ENCODE results near the gene VPS72. TPM values are rescaled to one million over a fixed set of nuclear protein-coding genes. Genes with fewer than 3 reads are reported as not detected.

The VPS72 gene
- total and polyA plus RNA-seq, 10 of the 15 experiments (the other 5 are each of a cell fraction or from before 2014, with no cell fraction given), result 6.7 to 77.8 (median 58.1) TPM

DNA sequence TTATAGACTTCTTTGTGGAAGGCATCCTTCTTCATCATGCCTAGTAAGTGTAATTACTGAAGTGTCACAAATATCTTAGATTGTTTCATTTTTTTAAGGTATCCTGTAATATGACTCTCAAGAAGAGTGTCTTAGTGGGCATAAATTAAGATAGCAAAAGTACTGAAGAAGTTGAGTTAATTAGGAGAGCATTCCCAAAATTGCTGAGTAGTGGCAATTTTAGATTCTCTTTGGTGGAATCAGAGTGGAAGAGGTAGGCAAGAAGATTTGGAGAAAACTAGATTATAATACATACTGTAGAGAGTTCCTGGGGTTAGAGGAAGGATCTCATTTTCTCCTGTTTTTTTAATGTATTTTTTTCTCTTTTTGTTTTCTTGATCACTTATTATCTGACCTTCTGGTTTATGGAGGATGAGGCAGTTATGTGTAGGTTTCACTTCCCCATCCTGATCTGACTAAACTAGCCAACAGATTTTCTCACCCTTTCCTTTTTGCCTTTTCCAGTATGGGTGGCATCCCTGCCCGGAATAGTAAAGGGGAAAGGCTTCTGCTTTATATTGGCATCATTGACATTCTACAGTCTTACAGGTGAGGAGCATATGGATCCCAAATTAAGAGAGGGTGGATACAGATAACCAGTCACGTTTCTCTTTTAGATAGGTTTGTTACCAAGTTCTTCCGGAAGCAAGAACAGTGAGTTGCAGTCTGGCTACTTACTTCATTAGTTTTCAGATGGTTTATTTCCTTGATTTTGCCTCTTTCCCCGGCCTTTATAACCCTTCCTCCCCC lies 47.9 kb upstream of the VPS72 start:
- peak; percentile 27 for FAIRE-seq
- ATAC-seq, result peak; percentile 84
- H4K20me1 ChIP-seq (ENCODE audit: control insufficient read depth, insufficient read depth), result no peaks in the 10 kb centered on the region
- no peak overlapping the region for H3K4me2 ChIP-seq (ENCODE audit: control insufficient read depth, insufficient read depth)
- RAD21 ChIA-PET (ENCODE audit: unreplicated experiment), result interaction anchor here (0.6 kb wide), 1 partner anchor 17 kb away, joined by 5 read pairs; the partner anchor contains the start of gene PSMD4
- BruUV-seq (replicated peaks), result no TSS peak
- H3K27me3 ChIP-seq (replicated peaks in 1 of 2; ENCODE audit: control insufficient read depth in 2 of 2, insufficient read depth in 2 of 2, low read length in 1 of 2), result no peaks in the 10 kb centered on the region
- no peak for DNase-seq (ENCODE audit: low read depth, low spot score)
- intact Hi-C loops (cut with micrococcal nuclease; ENCODE audit: unreplicated experiment) (no loop called here), in situ Hi-C loops (cut with MboI) (no loop called here)
- H3K36me3 ChIP-seq (ENCODE audit: control insufficient read depth in 2 of 2, insufficient read depth in 2 of 2, low read length in 1 of 2), result peaks cover 19 to 42% of the 10 kb centered on the region in 2 experiments
- no peak overlapping the region for H3K4me3 ChIP-seq
- no peaks in the 10 kb centered on the region for H3K9me3 ChIP-seq (replicated peaks; ENCODE audit: control insufficient read depth, insufficient read depth, low read length)
- SMC1A ChIA-PET (ENCODE audit: uncharacterized antibody, unreplicated experiment), result interaction anchor here (0.8 kb wide), 1 partner anchor 43 kb away, joined by 3 read pairs; no protein-coding TSS in a partner anchor
- CTCF ChIA-PET, result interaction anchor here (1.2 to 1.6 kb wide), 2 partner anchors 11 to 14 kb away, joined by 3 to 6 read pairs; no protein-coding TSS in a partner anchor
- POLR2A ChIA-PET, result no interaction called here
- 59% methylated on average over 4 of the region's 4 CpGs for WGBS (ENCODE audit: insufficient coverage, insufficient replicate concordance, low lambda C conversion rate, missing lambda C conversion rate)
- no peak overlapping the region for H2AFZ ChIP-seq (ENCODE audit: control insufficient read depth, low read depth, low read length)
- no peak overlapping the region for H3K9ac ChIP-seq (ENCODE audit: control insufficient read depth, insufficient read depth, low read length)
- H3K4me1 ChIP-seq (ENCODE audit: control insufficient read depth, insufficient read depth, low read length), result peaks cover 8% of the 10 kb centered on the region; the same call in 1 of the 2 replicates
- H3K79me2 ChIP-seq (ENCODE audit: control insufficient read depth, insufficient read depth, low read length), result no peaks in the 10 kb centered on the region
- no peak overlapping the region for H3K27ac ChIP-seq (ENCODE audit: control insufficient read depth, insufficient read depth)
- TF ChIP-seq JUNB (IDR thresholded peaks at IDR 0.05) (peak; percentile 75), NBN (IDR thresholded peaks at IDR 0.05) (no peak), EED (IDR thresholded peaks at IDR 0.05; ENCODE audit: low read depth) (peak; percentile 68), IRF4 (IDR thresholded peaks at IDR 0.05; ENCODE audit: low read depth, low read length) (peak; percentile 61; the same call in 1 of the 2 replicates), POU2F2 (IDR thresholded peaks at IDR 0.05; ENCODE audit: borderline replicate concordance, low read depth, low read length) (no peak), GABPA (IDR thresholded peaks at IDR 0.05; ENCODE audit: low read depth) (no peak), SP1 (IDR thresholded peaks at IDR 0.05; ENCODE audit: low read depth, low read length) (no peak), SREBF1 (IDR thresholded peaks at IDR 0.05; ENCODE audit: low read length) (no peak), DPF2 (IDR thresholded peaks at IDR 0.05) (peak; percentile 52; the same call in 1 of the 2 replicates), CREM (IDR thresholded peaks at IDR 0.05; ENCODE audit: low read depth) (0 out of 2 replicates have a peak, but pooled peaks have one; percentile 31), NR2C1 (IDR thresholded peaks at IDR 0.05) (no peak), FOXK2 (IDR thresholded peaks at IDR 0.05) (no peak), RAD51 (IDR thresholded peaks at IDR 0.05) (no peak), IKZF1 (conservative IDR thresholded peaks at IDR 0.05) (peak; percentile 54), ZNF384 (IDR thresholded peaks at IDR 0.05; ENCODE audit: borderline replicate concordance, low read depth, low read length) (no peak), SREBF2 (IDR thresholded peaks at IDR 0.05; ENCODE audit: low read length) (no peak), HDAC2 (IDR thresholded peaks at IDR 0.05) (no peak)
- TF ChIP-seq, protein P1, sequence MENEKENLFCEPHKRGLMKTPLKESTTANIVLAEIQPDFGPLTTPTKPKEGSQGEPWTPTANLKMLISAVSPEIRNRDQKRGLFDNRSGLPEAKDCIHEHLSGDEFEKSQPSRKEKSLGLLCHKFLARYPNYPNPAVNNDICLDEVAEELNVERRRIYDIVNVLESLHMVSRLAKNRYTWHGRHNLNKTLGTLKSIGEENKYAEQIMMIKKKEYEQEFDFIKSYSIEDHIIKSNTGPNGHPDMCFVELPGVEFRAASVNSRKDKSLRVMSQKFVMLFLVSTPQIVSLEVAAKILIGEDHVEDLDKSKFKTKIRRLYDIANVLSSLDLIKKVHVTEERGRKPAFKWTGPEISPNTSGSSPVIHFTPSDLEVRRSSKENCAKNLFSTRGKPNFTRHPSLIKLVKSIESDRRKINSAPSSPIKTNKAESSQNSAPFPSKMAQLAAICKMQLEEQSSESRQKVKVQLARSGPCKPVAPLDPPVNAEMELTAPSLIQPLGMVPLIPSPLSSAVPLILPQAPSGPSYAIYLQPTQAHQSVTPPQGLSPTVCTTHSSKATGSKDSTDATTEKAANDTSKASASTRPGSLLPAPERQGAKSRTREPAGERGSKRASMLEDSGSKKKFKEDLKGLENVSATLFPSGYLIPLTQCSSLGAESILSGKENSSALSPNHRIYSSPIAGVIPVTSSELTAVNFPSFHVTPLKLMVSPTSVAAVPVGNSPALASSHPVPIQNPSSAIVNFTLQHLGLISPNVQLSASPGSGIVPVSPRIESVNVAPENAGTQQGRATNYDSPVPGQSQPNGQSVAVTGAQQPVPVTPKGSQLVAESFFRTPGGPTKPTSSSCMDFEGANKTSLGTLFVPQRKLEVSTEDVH (IDR thresholded peaks at IDR 0.05; ENCODE audit: low read depth, partially characterized antibody), result no peak
- TF ChIP-seq, protein P2, sequence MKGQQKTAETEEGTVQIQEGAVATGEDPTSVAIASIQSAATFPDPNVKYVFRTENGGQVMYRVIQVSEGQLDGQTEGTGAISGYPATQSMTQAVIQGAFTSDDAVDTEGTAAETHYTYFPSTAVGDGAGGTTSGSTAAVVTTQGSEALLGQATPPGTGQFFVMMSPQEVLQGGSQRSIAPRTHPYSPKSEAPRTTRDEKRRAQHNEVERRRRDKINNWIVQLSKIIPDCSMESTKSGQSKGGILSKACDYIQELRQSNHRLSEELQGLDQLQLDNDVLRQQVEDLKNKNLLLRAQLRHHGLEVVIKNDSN (IDR thresholded peaks at IDR 0.05; ENCODE audit: borderline replicate concordance, extremely low read length, insufficient read depth, low read depth, low read length), result no peak
- TF ChIP-seq, protein P3, sequence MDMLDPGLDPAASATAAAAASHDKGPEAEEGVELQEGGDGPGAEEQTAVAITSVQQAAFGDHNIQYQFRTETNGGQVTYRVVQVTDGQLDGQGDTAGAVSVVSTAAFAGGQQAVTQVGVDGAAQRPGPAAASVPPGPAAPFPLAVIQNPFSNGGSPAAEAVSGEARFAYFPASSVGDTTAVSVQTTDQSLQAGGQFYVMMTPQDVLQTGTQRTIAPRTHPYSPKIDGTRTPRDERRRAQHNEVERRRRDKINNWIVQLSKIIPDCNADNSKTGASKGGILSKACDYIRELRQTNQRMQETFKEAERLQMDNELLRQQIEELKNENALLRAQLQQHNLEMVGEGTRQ (IDR thresholded peaks at IDR 0.05; ENCODE audit: borderline replicate concordance, low read depth, low read length), result no peak
- TF ChIP-seq, protein P4, sequence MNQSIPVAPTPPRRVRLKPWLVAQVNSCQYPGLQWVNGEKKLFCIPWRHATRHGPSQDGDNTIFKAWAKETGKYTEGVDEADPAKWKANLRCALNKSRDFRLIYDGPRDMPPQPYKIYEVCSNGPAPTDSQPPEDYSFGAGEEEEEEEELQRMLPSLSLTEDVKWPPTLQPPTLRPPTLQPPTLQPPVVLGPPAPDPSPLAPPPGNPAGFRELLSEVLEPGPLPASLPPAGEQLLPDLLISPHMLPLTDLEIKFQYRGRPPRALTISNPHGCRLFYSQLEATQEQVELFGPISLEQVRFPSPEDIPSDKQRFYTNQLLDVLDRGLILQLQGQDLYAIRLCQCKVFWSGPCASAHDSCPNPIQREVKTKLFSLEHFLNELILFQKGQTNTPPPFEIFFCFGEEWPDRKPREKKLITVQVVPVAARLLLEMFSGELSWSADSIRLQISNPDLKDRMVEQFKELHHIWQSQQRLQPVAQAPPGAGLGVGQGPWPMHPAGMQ (IDR thresholded peaks at IDR 0.05; ENCODE audit: borderline replicate concordance), result no peak
